ENCODE results near the gene CROCC2. TPM values are rescaled to one million over a fixed set of nuclear protein-coding genes. Genes with fewer than 3 reads are reported as not detected.
"Not testable (repeated sequence)": the region's sequence is repeated elsewhere in the genome, so short reads cannot be mapped to it uniquely, and the experiment has no call there.

The CROCC2 gene
- polyA plus RNA-seq, 1 of the 3 experiments (the other 2 are of a cell fraction): not detected

DNA sequence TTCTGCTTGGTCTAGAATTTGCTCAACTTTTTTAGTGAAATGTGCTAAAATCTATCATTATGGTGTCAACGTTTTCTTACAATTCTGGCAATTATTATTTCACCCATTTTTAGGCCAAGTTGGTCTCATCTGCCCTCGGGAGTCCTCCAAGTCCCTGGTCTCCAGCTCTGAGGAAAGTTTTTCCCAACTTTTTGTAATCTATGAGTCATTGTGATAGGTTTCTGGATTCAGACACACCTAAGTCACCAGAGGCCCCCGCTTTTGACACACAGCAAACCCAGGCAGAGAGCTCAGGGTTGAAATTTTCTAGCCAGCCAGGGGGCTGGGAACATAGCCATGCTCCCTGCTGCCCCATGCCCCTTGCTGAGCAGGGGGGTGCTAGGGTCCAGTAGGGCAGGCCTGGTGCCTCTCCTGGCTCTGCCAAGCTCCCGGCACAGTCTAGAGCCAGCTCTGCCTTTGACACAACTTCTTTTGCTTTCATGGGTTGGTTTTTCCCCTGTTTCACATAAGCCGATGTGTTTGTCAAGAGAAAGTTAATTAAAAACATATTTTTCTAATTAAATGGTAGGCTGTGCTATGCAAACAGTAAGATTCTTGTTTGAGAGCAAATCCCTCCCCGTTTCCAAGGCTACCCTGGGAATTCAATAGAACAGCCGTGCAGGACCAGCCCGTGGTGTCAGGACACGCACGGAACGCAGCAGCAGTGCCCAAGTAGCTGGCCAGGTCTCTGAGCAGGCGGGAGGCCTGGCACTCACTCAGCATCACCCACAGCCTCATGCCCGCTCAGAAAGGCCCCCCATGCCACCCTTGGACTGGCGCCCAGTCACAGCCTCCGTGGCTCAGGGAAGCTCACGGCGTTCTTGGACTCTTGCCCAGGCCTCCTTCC lies 66.7 kb downstream of the CROCC2 start:
- Histone ChIP-seq H3K79me2 (ENCODE audit: insufficient read depth) (no peaks in the 10 kb centered on the region), H3K4me1 (ENCODE audit: control insufficient read depth in 1 of 2, insufficient read depth in 2 of 2, low read depth in 1 of 2, low read length in 1 of 2) (peaks cover 0 to 22% of the 10 kb centered on the region in 2 experiments; a peak in 1 of 4 replicates), H3K27ac (ENCODE audit: low read depth in 2 of 2, low read length in 1 of 2) (peak overlapping the region in 1 of 2 experiments; percentile 64; a peak in 2 of 4 replicates), H3F3A (replicated peaks; ENCODE audit: insufficient read depth) (no peaks in the 10 kb centered on the region), H3K4me2 (no peak overlapping the region), H3K9me3 (no peaks in the 10 kb centered on the region), H3K27me3 (ENCODE audit: insufficient read depth) (no peaks in the 10 kb centered on the region), H3K36me3 (replicated peaks in 1 of 2; ENCODE audit: control insufficient read depth in 1 of 2, insufficient read depth in 2 of 2, low read length in 1 of 2) (no peaks in the 10 kb centered on the region), H2AFZ (ENCODE audit: low read depth) (no peak overlapping the region), H4K20me1 (ENCODE audit: insufficient read depth) (no peaks in the 10 kb centered on the region), H3K9ac (no peak overlapping the region), H3K9me2 (no peaks in the 10 kb centered on the region), H3K4me3 (ENCODE audit: low read depth in 2 of 2, low read length in 1 of 2) (no peak overlapping the region; a peak in 1 of 4 replicates)
- DNase-seq: peak; percentile 85
- CTCF ChIA-PET: interaction anchor here (0.6 to 3.3 kb wide), 6 partner anchors 10 to 122 kb away, joined by 3 to 17 read pairs (median 3); no protein-coding TSS in a partner anchor
- 7% methylated on average over 10 of the region's 17 CpGs for WGBS (ENCODE audit: low lambda C conversion rate)
- POLR2A ChIA-PET: interaction anchor here (0.7 to 0.9 kb wide), 2 partner anchors 9 to 11 kb away, joined by 3 read pairs; no protein-coding TSS in a partner anchor
- TF ChIP-seq MXI1 (IDR thresholded peaks at IDR 0.05; ENCODE audit: low read depth, low read length) (peak; percentile 42; the same call in 1 of the 2 replicates), RCOR1 (IDR thresholded peaks at IDR 0.05; ENCODE audit: low read length) (0 out of 2 replicates have a peak, but pooled peaks have one; percentile 5), RFX5 (IDR thresholded peaks at IDR 0.05; ENCODE audit: low read length) (no peak)

DNA sequence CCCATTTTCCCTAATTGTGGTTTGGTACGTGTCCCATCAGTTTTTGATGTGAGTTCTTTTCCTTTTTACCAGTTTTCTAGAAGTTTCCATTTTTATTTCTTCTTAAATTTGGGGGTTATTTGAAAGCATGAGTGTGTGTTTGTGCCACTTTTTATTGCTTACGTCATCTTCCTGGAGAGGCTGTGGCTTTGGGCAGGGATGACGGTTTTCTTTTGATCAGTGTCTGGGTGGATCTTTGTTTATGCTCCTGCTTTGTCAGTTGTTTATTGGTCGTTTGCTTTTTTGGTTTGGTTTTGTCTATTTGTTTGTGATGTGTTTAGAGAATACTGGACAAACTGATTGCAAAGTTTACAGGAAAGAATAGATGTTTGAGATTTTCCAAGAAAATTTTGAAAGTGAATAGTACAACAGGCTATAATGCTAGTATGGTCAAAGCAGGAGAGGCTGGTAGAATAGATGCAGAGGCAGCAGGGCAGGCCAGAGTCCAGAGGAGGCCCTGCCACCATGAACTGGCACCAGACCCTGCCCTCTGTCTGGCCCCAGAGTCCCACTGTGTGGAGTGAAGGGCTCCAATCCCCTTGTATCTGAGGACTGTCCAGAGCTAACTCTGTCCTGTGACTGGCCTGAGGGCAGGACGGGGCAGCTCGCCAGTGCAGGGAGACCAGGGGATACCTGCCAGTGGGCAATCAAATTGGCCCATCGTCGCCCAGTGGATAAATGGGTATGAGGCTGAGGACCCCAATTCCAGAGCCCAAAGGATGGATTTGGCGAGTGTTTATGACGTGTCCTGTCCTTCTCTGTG lies 68.8 kb downstream of the CROCC2 start:
- H3K4me2 ChIP-seq: no peak overlapping the region
- CTCF ChIA-PET: interaction anchor here (0.8 kb wide), 1 partner anchor 60 kb away, joined by 3 read pairs; no protein-coding TSS in a partner anchor
- H3K27ac ChIP-seq (ENCODE audit: low read depth in 2 of 2, low read length in 1 of 2): no peak overlapping the region
- TF ChIP-seq, protein P1, sequence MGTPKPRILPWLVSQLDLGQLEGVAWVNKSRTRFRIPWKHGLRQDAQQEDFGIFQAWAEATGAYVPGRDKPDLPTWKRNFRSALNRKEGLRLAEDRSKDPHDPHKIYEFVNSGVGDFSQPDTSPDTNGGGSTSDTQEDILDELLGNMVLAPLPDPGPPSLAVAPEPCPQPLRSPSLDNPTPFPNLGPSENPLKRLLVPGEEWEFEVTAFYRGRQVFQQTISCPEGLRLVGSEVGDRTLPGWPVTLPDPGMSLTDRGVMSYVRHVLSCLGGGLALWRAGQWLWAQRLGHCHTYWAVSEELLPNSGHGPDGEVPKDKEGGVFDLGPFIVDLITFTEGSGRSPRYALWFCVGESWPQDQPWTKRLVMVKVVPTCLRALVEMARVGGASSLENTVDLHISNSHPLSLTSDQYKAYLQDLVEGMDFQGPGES (IDR thresholded peaks at IDR 0.05; ENCODE audit: low read depth, low read length): no peak
- TF ChIP-seq GABPA (IDR thresholded peaks at IDR 0.05; ENCODE audit: low read depth): no peak
- TF ChIP-seq RCOR1 (IDR thresholded peaks at IDR 0.05; ENCODE audit: low read length): no peak
- TF ChIP-seq, protein P2, sequence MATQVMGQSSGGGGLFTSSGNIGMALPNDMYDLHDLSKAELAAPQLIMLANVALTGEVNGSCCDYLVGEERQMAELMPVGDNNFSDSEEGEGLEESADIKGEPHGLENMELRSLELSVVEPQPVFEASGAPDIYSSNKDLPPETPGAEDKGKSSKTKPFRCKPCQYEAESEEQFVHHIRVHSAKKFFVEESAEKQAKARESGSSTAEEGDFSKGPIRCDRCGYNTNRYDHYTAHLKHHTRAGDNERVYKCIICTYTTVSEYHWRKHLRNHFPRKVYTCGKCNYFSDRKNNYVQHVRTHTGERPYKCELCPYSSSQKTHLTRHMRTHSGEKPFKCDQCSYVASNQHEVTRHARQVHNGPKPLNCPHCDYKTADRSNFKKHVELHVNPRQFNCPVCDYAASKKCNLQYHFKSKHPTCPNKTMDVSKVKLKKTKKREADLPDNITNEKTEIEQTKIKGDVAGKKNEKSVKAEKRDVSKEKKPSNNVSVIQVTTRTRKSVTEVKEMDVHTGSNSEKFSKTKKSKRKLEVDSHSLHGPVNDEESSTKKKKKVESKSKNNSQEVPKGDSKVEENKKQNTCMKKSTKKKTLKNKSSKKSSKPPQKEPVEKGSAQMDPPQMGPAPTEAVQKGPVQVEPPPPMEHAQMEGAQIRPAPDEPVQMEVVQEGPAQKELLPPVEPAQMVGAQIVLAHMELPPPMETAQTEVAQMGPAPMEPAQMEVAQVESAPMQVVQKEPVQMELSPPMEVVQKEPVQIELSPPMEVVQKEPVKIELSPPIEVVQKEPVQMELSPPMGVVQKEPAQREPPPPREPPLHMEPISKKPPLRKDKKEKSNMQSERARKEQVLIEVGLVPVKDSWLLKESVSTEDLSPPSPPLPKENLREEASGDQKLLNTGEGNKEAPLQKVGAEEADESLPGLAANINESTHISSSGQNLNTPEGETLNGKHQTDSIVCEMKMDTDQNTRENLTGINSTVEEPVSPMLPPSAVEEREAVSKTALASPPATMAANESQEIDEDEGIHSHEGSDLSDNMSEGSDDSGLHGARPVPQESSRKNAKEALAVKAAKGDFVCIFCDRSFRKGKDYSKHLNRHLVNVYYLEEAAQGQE (IDR thresholded peaks at IDR 0.05; ENCODE audit: low read depth, low read length): no peak
- TF ChIP-seq EP300 (IDR thresholded peaks at IDR 0.05; ENCODE audit: borderline replicate concordance in 1 of 2, low read depth in 1 of 2, low read length in 1 of 2): no peak
- H3K4me1 ChIP-seq (ENCODE audit: control insufficient read depth in 1 of 2, insufficient read depth in 2 of 2, low read depth in 1 of 2, low read length in 1 of 2): peaks cover 0 to 22% of the 10 kb centered on the region in 2 experiments; a peak in 1 of 4 replicates
- H3K9me2 ChIP-seq: no peaks in the 10 kb centered on the region
- H3K36me3 ChIP-seq (replicated peaks in 1 of 2; ENCODE audit: control insufficient read depth in 1 of 2, insufficient read depth in 2 of 2, low read length in 1 of 2): no peaks in the 10 kb centered on the region
- H3F3A ChIP-seq (replicated peaks; ENCODE audit: insufficient read depth): no peaks in the 10 kb centered on the region
- H3K27me3 ChIP-seq (ENCODE audit: insufficient read depth): no peaks in the 10 kb centered on the region
- no peaks in the 10 kb centered on the region for H3K9me3 ChIP-seq
- no peak overlapping the region for H3K4me3 ChIP-seq (ENCODE audit: low read depth in 2 of 2, low read length in 1 of 2)
- no peak for DNase-seq
- H3K9ac ChIP-seq: no peak overlapping the region
- H4K20me1 ChIP-seq (ENCODE audit: insufficient read depth): no peaks in the 10 kb centered on the region
- WGBS (ENCODE audit: low lambda C conversion rate): 66% methylated on average over 9 of the region's 10 CpGs
- POLR2A ChIA-PET: interaction anchor here (0.7 kb wide), 1 partner anchor 61 kb away, joined by 3 read pairs; no protein-coding TSS in a partner anchor
- no peaks in the 10 kb centered on the region for H3K79me2 ChIP-seq (ENCODE audit: insufficient read depth)
- H2AFZ ChIP-seq (ENCODE audit: low read depth): no peak overlapping the region

DNA sequence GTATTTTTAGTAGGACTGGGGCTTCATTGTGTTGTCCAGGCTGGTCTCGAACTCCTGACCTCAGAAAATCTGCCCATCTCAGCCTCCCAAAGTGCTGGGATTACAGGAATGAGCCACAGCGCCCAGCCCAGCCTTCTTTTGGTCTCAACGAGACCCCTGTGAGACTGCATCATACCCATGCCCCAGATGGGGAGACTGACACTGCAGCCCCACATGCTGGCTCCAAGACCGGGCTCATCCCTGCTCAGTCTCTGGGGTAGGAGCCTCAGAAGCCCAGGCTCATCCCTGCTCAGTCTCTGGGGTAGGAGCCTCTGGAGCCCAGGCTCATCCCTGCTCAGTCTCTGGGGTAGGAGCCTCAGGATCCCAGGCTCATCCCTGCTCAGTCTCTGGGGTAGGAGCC lies 69.8 kb downstream of the CROCC2 start:
- POLR2A ChIA-PET; H3K36me3 ChIP-seq (replicated peaks in 1 of 2; ENCODE audit: control insufficient read depth in 1 of 2, insufficient read depth in 2 of 2, low read length in 1 of 2); H3K27me3 ChIP-seq (ENCODE audit: insufficient read depth); H3K79me2 ChIP-seq (ENCODE audit: insufficient read depth); H3K9ac ChIP-seq; DNase-seq; H3F3A ChIP-seq (replicated peaks; ENCODE audit: insufficient read depth); H3K4me3 ChIP-seq (ENCODE audit: low read depth in 2 of 2, low read length in 1 of 2); H3K4me2 ChIP-seq; H2AFZ ChIP-seq (ENCODE audit: low read depth); H3K9me3 ChIP-seq; H4K20me1 ChIP-seq (ENCODE audit: insufficient read depth); H3K27ac ChIP-seq (ENCODE audit: low read depth in 2 of 2, low read length in 1 of 2); H3K9me2 ChIP-seq: not testable (repeated sequence)
- 23% methylated on average over 2 of the region's 4 CpGs for WGBS (ENCODE audit: low lambda C conversion rate)
- H3K4me1 ChIP-seq (ENCODE audit: control insufficient read depth in 1 of 2, insufficient read depth in 2 of 2, low read depth in 1 of 2, low read length in 1 of 2): peaks cover 0 to 22% of the 10 kb centered on the region in 2 experiments; a peak in 1 of 4 replicates
- CTCF ChIA-PET: interaction anchor here (0.8 kb wide), 1 partner anchor 61 kb away, joined by 3 read pairs; no protein-coding TSS in a partner anchor
